Retinal pigment epithelial cell (primary cell): ENCODE results near the gene OPCML.

Experiments used
- DNase-seq: peaks from one replicate; pipeline ENCODE4 v3.0.0-alpha.2; 2010; ENCODE audit warnings: low read depth
- H3K4me3 ChIP-seq: 2 replicates; pipeline ENCODE4 v1.5.1; 2011; ENCODE audit warnings: mild to moderate bottlenecking, low read length, control low read depth, moderate library complexity
- TF ChIP-seq, protein P1 (sequence below): conservative IDR thresholded peaks from 2 replicates; pipeline ENCODE4 v1.5.1; 2011; ENCODE audit warnings: low read depth, low read length, control low read depth, inconsistent platforms

Gene OPCML

GRCh38 chr11:133323354-133323753 is 208.9 kb downstream of the OPCML start:
- TF ChIP-seq, protein P1, sequence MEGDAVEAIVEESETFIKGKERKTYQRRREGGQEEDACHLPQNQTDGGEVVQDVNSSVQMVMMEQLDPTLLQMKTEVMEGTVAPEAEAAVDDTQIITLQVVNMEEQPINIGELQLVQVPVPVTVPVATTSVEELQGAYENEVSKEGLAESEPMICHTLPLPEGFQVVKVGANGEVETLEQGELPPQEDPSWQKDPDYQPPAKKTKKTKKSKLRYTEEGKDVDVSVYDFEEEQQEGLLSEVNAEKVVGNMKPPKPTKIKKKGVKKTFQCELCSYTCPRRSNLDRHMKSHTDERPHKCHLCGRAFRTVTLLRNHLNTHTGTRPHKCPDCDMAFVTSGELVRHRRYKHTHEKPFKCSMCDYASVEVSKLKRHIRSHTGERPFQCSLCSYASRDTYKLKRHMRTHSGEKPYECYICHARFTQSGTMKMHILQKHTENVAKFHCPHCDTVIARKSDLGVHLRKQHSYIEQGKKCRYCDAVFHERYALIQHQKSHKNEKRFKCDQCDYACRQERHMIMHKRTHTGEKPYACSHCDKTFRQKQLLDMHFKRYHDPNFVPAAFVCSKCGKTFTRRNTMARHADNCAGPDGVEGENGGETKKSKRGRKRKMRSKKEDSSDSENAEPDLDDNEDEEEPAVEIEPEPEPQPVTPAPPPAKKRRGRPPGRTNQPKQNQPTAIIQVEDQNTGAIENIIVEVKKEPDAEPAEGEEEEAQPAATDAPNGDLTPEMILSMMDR, result no peak
- no peak overlapping the region for H3K4me3 ChIP-seq
- no peak for DNase-seq

- no peak for DNase-seq
- TF ChIP-seq, protein P1, result no peak
- H3K4me3 ChIP-seq, result no peak overlapping the region
Observed at GRCh38 chr11:133318221-133318620, 214.1 kb downstream of the OPCML start.

- H3K4me3 ChIP-seq, result no peak overlapping the region
- TF ChIP-seq, protein P1, result no peak
Observed at GRCh38 chr11:133311230-133311629, 221.1 kb downstream of the OPCML start.

GRCh38 chr11:133306019-133306418 is 226.3 kb downstream of the OPCML start:
- TF ChIP-seq, protein P1, result no peak
- no peak for DNase-seq

More at GRCh38 chr11:133311230-133311629, 221.1 kb downstream of the OPCML start:
- DNase-seq, result no peak

GRCh38 chr11:133305208-133305956 is 226.9 kb downstream of the OPCML start:
- no peak overlapping the region for H3K4me3 ChIP-seq
- TF ChIP-seq, protein P1, result no peak
- no peak for DNase-seq

More at GRCh38 chr11:133306019-133306418, 226.3 kb downstream of the OPCML start:
- no peak overlapping the region for H3K4me3 ChIP-seq

GRCh38 chr11:133303262-133303661 is 229.0 kb downstream of the OPCML start:
- TF ChIP-seq, protein P1, result no peak
- no peak overlapping the region for H3K4me3 ChIP-seq
- no peak for DNase-seq

GRCh38 chr11:133302056-133302455 is 230.2 kb downstream of the OPCML start:
- DNase-seq, result no peak
- TF ChIP-seq, protein P1, result no peak
- H3K4me3 ChIP-seq, result no peak overlapping the region
